Testis (tissue), 3 donors: ENCODE data around the gene CNST. TPM values are rescaled to one million over a fixed set of nuclear protein-coding genes. Genes with fewer than 3 reads are reported as not detected.

ENCODE experiments used
- DNase-seq: peaks from one replicate; pipeline ENCODE4 v3.0.0-alpha.2; 2019
- H3K27ac ChIP-seq, 2 donors: fragments of 200-600 bp; sonication (generic); one replicate each; pipeline ENCODE4 v1.5.1; 2019
- H3K27me3 ChIP-seq: fragments of 200-600 bp; sonication (generic); one replicate; pipeline ENCODE4 v1.5.1; 2019
- H3K36me3 ChIP-seq: fragments of 200-600 bp; sonication (generic); one replicate; pipeline ENCODE4 v1.5.1; 2017; ENCODE audit warnings: low read depth; ENCODE audit errors: missing control alignments
- H3K4me1 ChIP-seq: fragments of 200-600 bp; sonication (generic); one replicate; pipeline ENCODE4 v1.5.1; 2019
- H3K4me3 ChIP-seq, 2 donors: fragments of 200-600 bp; sonication (generic); one replicate each; pipeline ENCODE4 v1.5.1; 2017 to 2019
- H3K9me3 ChIP-seq: fragments of 200-600 bp; sonication (generic); one replicate; pipeline ENCODE4 v1.5.1; 2017
- CTCF ChIP-seq, 3 experiments: fragments of 450-650 bp in 2 of 3; fragments of 200-600 bp in 1 of 3; sonication (generic) in 1 of 3; IDR thresholded peaks; one replicate each; pipeline ENCODE4 v1.5.1; 2016 to 2019; ENCODE audit warnings: antibody characterized with exemption in 3 of 3, mild to moderate bottlenecking in 2 of 3, moderate library complexity in 1 of 3
- POLR2A ChIP-seq: fragments of 450-650 bp; IDR thresholded peaks from one replicate; pipeline ENCODE4 v1.6.1; 2017; ENCODE audit warnings: antibody characterized with exemption, mild to moderate bottlenecking, moderate library complexity
- WGBS, 2 donors: methylation state at CpG; one replicate each; pipeline ENCODE4 v1.1.5; 2018; 5-methylcytosine and 5-hydroxymethylcytosine counted together
- intact Hi-C: fragments of 100-400 bp; cut with DNase I; formaldehyde crosslinking; loops from one replicate; pipeline ENCODE4 v1.15.1; 2023; ENCODE audit warnings: low total_unique reads
- polyA plus RNA-seq: library from polyadenylated mRNA; stranded (reverse); fragments of 350-450 nt; fragmentation: Illumina TruSeq; extraction: RNeasy Lipid Tissue Mini Kit (QIAGEN cat#74804); gene quantifications from one replicate; pipeline ENCODE4 v1.2.3, GENCODE V29; 2014; ENCODE audit warnings: low read depth, low replicate concordance; ENCODE audit not compliant: insufficient read depth
- total RNA-seq, 2 donors: library from RNA; depleted of rRNA; stranded (reverse); fragments of >200 nt; gene quantifications; one replicate each; pipeline ENCODE4 v1.2.3, GENCODE V29; 2016

Gene CNST
- total and polyA plus RNA-seq, 3 donors from 2014 or later = 26.6 to 61.6 (median 56.7) TPM

- no peaks in the 10 kb centered on the region for H3K27me3 ChIP-seq
- H3K4me1 ChIP-seq = no peaks in the 10 kb centered on the region
- H3K4me3 ChIP-seq = no peak overlapping the region
- DNase-seq = no peak
- no peaks in the 10 kb centered on the region for H3K9me3 ChIP-seq
- TF ChIP-seq POLR2A (no peak), CTCF (IDR thresholded peaks at IDR 0.05) (no peak)
- intact Hi-C loops = no loop called here
- no peak overlapping the region for H3K27ac ChIP-seq
- WGBS, 2 donors = 91 to 92% methylated on average over 2 of the region's 2 CpGs
- H3K36me3 ChIP-seq = no peaks in the 10 kb centered on the region
These were observed 95.2 kb downstream of the CNST start for GRCh38 chr1:246661451-246661850.

- Histone ChIP-seq H3K27me3 (no peaks in the 10 kb centered on the region), H3K36me3 (no peaks in the 10 kb centered on the region), H3K9me3 (no peaks in the 10 kb centered on the region), H3K4me1 (no peaks in the 10 kb centered on the region), H3K4me3 (no peak overlapping the region), H3K27ac (no peak overlapping the region)
- no peak for TF ChIP-seq POLR2A
- no peak for TF ChIP-seq CTCF (IDR thresholded peaks at IDR 0.05)
- intact Hi-C loops = no loop called here
- DNase-seq = no peak
- WGBS, 2 donors = 86 to 96% methylated on average over 5 of the region's 5 CpGs
These were observed 101.5 kb downstream of the CNST start for GRCh38 chr1:246667773-246668172.

- no peak overlapping the region for H3K4me3 ChIP-seq
- H3K27ac ChIP-seq = no peak overlapping the region
- intact Hi-C loops = no loop called here
- H3K9me3 ChIP-seq = no peaks in the 10 kb centered on the region
- WGBS, 2 donors = 83 to 87% methylated on average over 6 of the region's 6 CpGs
- TF ChIP-seq CTCF (IDR thresholded peaks at IDR 0.05) = no peak
- TF ChIP-seq POLR2A = no peak
- no peaks in the 10 kb centered on the region for H3K4me1 ChIP-seq
- H3K27me3 ChIP-seq = no peaks in the 10 kb centered on the region
- DNase-seq = no peak
- H3K36me3 ChIP-seq = no peaks in the 10 kb centered on the region
These were observed 103.4 kb downstream of the CNST start for GRCh38 chr1:246669659-246670058.

- intact Hi-C loops = no loop called here
- H3K27me3 ChIP-seq = no peaks in the 10 kb centered on the region
- no peak for DNase-seq
- no peak for TF ChIP-seq CTCF (IDR thresholded peaks at IDR 0.05)
- TF ChIP-seq POLR2A = no peak
- H3K9me3 ChIP-seq = no peaks in the 10 kb centered on the region
- 87 to 92% methylated on average over 8 of the region's 8 CpGs for WGBS, 2 donors
- H3K4me3 ChIP-seq = no peak overlapping the region
- H3K4me1 ChIP-seq = no peaks in the 10 kb centered on the region
- no peaks in the 10 kb centered on the region for H3K36me3 ChIP-seq
- H3K27ac ChIP-seq = no peak overlapping the region
These were observed 107.8 kb downstream of the CNST start for GRCh38 chr1:246674049-246674448.

GRCh38 chr1:246677842-246678241, 111.6 kb downstream of the CNST start:
- WGBS, 2 donors = 73 to 82% methylated on average over 2 of the region's 2 CpGs
- no peak for TF ChIP-seq POLR2A
- TF ChIP-seq CTCF (IDR thresholded peaks at IDR 0.05) = no peak
- Histone ChIP-seq H3K4me3 (no peak overlapping the region), H3K4me1 (peaks cover 6% of the 10 kb centered on the region), H3K27ac (no peak overlapping the region), H3K27me3 (no peaks in the 10 kb centered on the region), H3K9me3 (no peaks in the 10 kb centered on the region), H3K36me3 (no peaks in the 10 kb centered on the region)
- intact Hi-C loops = no loop called here
- no peak for DNase-seq
